ENCODE data around the gene ZBTB7B.

GRCh38 chr1:155029513-155030242 is 27.1 kb downstream of the ZBTB7B start:
- TF ChIP-seq POLR2A (IDR thresholded peaks at IDR 0.05) (no peak), CTCF (IDR thresholded peaks at IDR 0.05) (no peak)
